ENCODE results near the gene IFNE. TPM values are rescaled to one million over a fixed set of nuclear protein-coding genes. Genes with fewer than 3 reads are reported as not detected.

The IFNE gene
- total RNA-seq, 1 donor: 3.6 TPM

GRCh38 chr9:21473236-21473635 lies 8.9 kb downstream of the IFNE start:
- H3K27ac ChIP-seq (ENCODE audit: low read depth, low read length): no peak overlapping the region
- H3K36me3 ChIP-seq (ENCODE audit: insufficient read depth, low read length): peaks cover 71% of the 10 kb centered on the region
- no peaks in the 10 kb centered on the region for H3K4me1 ChIP-seq (ENCODE audit: insufficient read depth, low read length)
- no peaks in the 10 kb centered on the region for H3K9me3 ChIP-seq (ENCODE audit: low read depth, low read length)
- H3K4me3 ChIP-seq (ENCODE audit: insufficient read depth, low read length): no peak overlapping the region
- H4K20me1 ChIP-seq (ENCODE audit: insufficient read depth, low read length): no peaks in the 10 kb centered on the region
- no peaks in the 10 kb centered on the region for H3K27me3 ChIP-seq (ENCODE audit: insufficient read depth, low read length)
- no peak for DNase-seq (ENCODE audit: insufficient read length, low spot score, missing footprints)
- no peaks in the 10 kb centered on the region for H3K79me2 ChIP-seq (ENCODE audit: insufficient read depth, low read length)
- peak; percentile 12 for TF ChIP-seq CTCF (IDR thresholded peaks at IDR 0.05; ENCODE audit: extremely low read depth, low read depth, low read length)
- no peak overlapping the region for H2AFZ ChIP-seq (ENCODE audit: low read length)
- H3K4me2 ChIP-seq (ENCODE audit: insufficient read depth, low read length): no peak overlapping the region

- H3K36me3 ChIP-seq (ENCODE audit: insufficient read depth, low read length): peaks cover 65% of the 10 kb centered on the region
- H3K4me2 ChIP-seq (ENCODE audit: insufficient read depth, low read length): no peak overlapping the region
- no peak for TF ChIP-seq CTCF (IDR thresholded peaks at IDR 0.05; ENCODE audit: extremely low read depth, low read depth, low read length)
- H3K27ac ChIP-seq (ENCODE audit: low read depth, low read length): no peak overlapping the region
- no peaks in the 10 kb centered on the region for H3K79me2 ChIP-seq (ENCODE audit: insufficient read depth, low read length)
- H3K9me3 ChIP-seq (ENCODE audit: low read depth, low read length): no peaks in the 10 kb centered on the region
- H4K20me1 ChIP-seq (ENCODE audit: insufficient read depth, low read length): no peaks in the 10 kb centered on the region
- no peak overlapping the region for H2AFZ ChIP-seq (ENCODE audit: low read length)
- H3K4me1 ChIP-seq (ENCODE audit: insufficient read depth, low read length): no peaks in the 10 kb centered on the region
- H3K27me3 ChIP-seq (ENCODE audit: insufficient read depth, low read length): no peaks in the 10 kb centered on the region
- no peak for DNase-seq (ENCODE audit: insufficient read length, low spot score, missing footprints)
- no peak overlapping the region for H3K4me3 ChIP-seq (ENCODE audit: insufficient read depth, low read length)
These were observed 12.0 kb downstream of the IFNE start for GRCh38 chr9:21470126-21470525.

- Histone ChIP-seq H3K4me2 (ENCODE audit: insufficient read depth, low read length) (no peak overlapping the region), H3K4me3 (ENCODE audit: insufficient read depth, low read length) (no peak overlapping the region), H3K4me1 (ENCODE audit: insufficient read depth, low read length) (no peaks in the 10 kb centered on the region), H4K20me1 (ENCODE audit: insufficient read depth, low read length) (no peaks in the 10 kb centered on the region), H3K27ac (ENCODE audit: low read depth, low read length) (no peak overlapping the region), H3K9me3 (ENCODE audit: low read depth, low read length) (no peaks in the 10 kb centered on the region), H3K27me3 (ENCODE audit: insufficient read depth, low read length) (no peaks in the 10 kb centered on the region), H2AFZ (ENCODE audit: low read length) (no peak overlapping the region), H3K36me3 (ENCODE audit: insufficient read depth, low read length) (peaks cover 53% of the 10 kb centered on the region), H3K79me2 (ENCODE audit: insufficient read depth, low read length) (no peaks in the 10 kb centered on the region)
- peak; percentile 69 for TF ChIP-seq CTCF (IDR thresholded peaks at IDR 0.05; ENCODE audit: extremely low read depth, low read depth, low read length)
- peak; percentile 58 for DNase-seq (ENCODE audit: insufficient read length, low spot score, missing footprints)
These were observed 16.1 kb downstream of the IFNE start for GRCh38 chr9:21465859-21466518.

- no peaks in the 10 kb centered on the region for H3K9me3 ChIP-seq (ENCODE audit: low read depth, low read length)
- no peaks in the 10 kb centered on the region for H3K79me2 ChIP-seq (ENCODE audit: insufficient read depth, low read length)
- H3K4me1 ChIP-seq (ENCODE audit: insufficient read depth, low read length): no peaks in the 10 kb centered on the region
- no peak overlapping the region for H3K4me2 ChIP-seq (ENCODE audit: insufficient read depth, low read length)
- H3K27ac ChIP-seq (ENCODE audit: low read depth, low read length): no peak overlapping the region
- H4K20me1 ChIP-seq (ENCODE audit: insufficient read depth, low read length): no peaks in the 10 kb centered on the region
- peaks cover 45% of the 10 kb centered on the region for H3K36me3 ChIP-seq (ENCODE audit: insufficient read depth, low read length)
- no peak for DNase-seq (ENCODE audit: insufficient read length, low spot score, missing footprints)
- no peak overlapping the region for H3K4me3 ChIP-seq (ENCODE audit: insufficient read depth, low read length)
- no peak for TF ChIP-seq CTCF (IDR thresholded peaks at IDR 0.05; ENCODE audit: extremely low read depth, low read depth, low read length)
- no peaks in the 10 kb centered on the region for H3K27me3 ChIP-seq (ENCODE audit: insufficient read depth, low read length)
- no peak overlapping the region for H2AFZ ChIP-seq (ENCODE audit: low read length)
These were observed 17.0 kb downstream of the IFNE start for GRCh38 chr9:21465138-21465537.

Data from osteoblast (primary cell).